A549 treated with Mapracorat at 1 μM for 4 hours (cell line): ENCODE results near the gene MAS1L. TPM values are rescaled to one million over a fixed set of nuclear protein-coding genes. Genes with fewer than 3 reads are reported as not detected.

Experiments used
- total RNA-seq: library from RNA; stranded (reverse); fragments of 200-300 nt; extraction: Qiagen RNA extraction; gene quantifications from 5 replicates; pipeline ENCODE4 v1.2.3, GENCODE V29; 2022

MAS1L gene, protein sequence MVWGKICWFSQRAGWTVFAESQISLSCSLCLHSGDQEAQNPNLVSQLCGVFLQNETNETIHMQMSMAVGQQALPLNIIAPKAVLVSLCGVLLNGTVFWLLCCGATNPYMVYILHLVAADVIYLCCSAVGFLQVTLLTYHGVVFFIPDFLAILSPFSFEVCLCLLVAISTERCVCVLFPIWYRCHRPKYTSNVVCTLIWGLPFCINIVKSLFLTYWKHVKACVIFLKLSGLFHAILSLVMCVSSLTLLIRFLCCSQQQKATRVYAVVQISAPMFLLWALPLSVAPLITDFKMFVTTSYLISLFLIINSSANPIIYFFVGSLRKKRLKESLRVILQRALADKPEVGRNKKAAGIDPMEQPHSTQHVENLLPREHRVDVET
- not detected in 5 replicates for total RNA-seq

DNA sequence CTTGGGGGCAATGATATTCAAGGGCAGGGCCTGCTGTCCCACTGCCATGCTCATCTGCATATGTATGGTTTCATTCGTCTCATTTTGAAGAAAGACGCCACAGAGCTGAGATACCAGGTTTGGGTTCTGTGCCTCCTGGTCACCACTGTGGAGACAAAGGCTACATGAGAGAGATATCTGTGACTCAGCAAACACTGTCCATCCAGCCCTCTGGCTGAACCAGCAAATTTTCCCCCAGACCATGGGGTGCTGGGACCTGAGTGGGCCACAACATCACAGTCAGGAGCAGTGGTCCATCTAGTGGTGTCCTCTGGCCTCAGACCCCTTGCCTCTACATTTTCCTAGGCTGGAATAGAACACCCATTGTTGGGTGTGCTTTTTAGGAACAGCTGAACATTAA, at the start of gene MAS1L:
Gene MAS1L (minus strand): TSS at position 297 of the 400 bp plus-strand sequence. CDS start 54 bp downstream, at position 243.

DNA sequence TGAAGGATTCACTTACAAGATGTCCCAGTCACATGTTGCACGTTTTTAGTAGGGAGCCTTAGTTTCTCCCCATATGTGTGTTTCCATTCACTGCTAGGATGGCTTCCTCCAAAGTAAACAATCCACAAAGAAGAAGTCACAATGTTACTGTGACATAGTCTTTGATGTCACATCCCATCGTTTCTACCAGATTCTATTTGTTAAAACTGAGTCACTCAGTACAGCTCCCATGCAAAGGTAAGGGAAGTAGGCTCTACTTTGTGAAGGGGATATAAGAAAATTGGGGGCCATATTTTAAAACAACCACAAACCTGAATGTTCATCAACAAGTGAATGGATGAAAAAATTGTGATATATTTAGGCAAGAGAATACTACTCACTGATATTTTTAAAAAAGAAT, 30.8 kb downstream of the MAS1L start, which contains the start of the genes OR11A1 and OR2H1:
Gene OR11A1 (minus strand): TSS at position 101 of the 400 bp plus-strand sequence. CDS start 29,430 bp downstream, outside the sequence.
Gene OR2H1 (plus strand): TSS at position 185 of the 400 bp plus-strand sequence. CDS start 4,615 bp downstream, outside the sequence.

DNA sequence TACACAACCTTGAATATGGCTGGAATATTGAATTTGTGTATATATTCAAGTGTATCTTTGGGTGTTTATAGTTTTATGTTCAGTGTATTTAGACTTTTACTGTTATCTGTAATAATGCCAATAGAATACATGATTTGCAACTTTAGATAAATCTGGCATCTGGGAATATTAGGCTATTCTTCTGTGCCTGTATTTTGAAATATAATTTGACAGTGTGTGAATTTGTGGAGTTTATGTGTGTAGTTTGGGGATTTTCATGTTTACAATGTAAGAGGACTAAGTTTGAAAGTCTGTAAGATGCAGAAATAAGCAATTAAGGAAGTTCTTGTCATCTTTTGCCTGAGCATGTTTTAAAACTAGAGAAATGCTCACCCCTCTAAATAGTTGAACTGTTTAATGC, 48.8 kb downstream of the MAS1L start, which contains the start of gene OR10C1:
Gene OR10C1 (plus strand): TSS at position 301 of the 400 bp plus-strand sequence. CDS start 710 bp downstream, outside the sequence.

Other genes with a start within 250 kb of the MAS1L start
- not detected in 5 replicates for gene OR14J1, start 186.3 kb downstream of the MAS1L start, total RNA-seq
- not detected in 5 replicates for gene OR5V1, start 119.1 kb downstream of the MAS1L start, total RNA-seq
- gene OR12D3, start 112.7 kb downstream of the MAS1L start, total RNA-seq = not detected in 5 replicates
- gene OR12D2, start 92.3 kb downstream of the MAS1L start, total RNA-seq = not detected in 5 replicates
- not detected in 5 replicates for gene OR12D1, start 73.0 kb downstream of the MAS1L start, total RNA-seq
- not detected in 5 replicates for gene OR10C1, start 48.6 kb downstream of the MAS1L start, total RNA-seq
- gene OR11A1, start 30.9 kb downstream of the MAS1L start, total RNA-seq = not detected in 5 replicates
- not detected in 5 replicates for gene OR2H1, start 30.8 kb downstream of the MAS1L start, total RNA-seq
- gene UBD, start 71.8 kb upstream of the MAS1L start, total RNA-seq = 0.33 to 1.0 TPM (median 0.87 TPM) in 5 replicates
- gene OR2H2, start 97.2 kb upstream of the MAS1L start, total RNA-seq = not detected in 5 replicates
- gene GABBR1, start 145.2 kb upstream of the MAS1L start, total RNA-seq = 4.3 to 6.1 TPM (median 5.8 TPM) in 5 replicates
- gene MOG, start 169.1 kb upstream of the MAS1L start, total RNA-seq = not detected in 5 replicates
- not detected in 5 replicates for gene ZFP57, start 193.2 kb upstream of the MAS1L start, total RNA-seq
- gene HLA-F, start 235.5 kb upstream of the MAS1L start, total RNA-seq = 3.5 to 6.1 TPM (median 4.9 TPM) in 5 replicates